ENCODE data around the gene SPIRE2.
"Not testable (repeated sequence)": the region's sequence is repeated elsewhere in the genome, so short reads cannot be mapped to it uniquely, and the experiment has no call there.

SPIRE2 gene

DNA sequence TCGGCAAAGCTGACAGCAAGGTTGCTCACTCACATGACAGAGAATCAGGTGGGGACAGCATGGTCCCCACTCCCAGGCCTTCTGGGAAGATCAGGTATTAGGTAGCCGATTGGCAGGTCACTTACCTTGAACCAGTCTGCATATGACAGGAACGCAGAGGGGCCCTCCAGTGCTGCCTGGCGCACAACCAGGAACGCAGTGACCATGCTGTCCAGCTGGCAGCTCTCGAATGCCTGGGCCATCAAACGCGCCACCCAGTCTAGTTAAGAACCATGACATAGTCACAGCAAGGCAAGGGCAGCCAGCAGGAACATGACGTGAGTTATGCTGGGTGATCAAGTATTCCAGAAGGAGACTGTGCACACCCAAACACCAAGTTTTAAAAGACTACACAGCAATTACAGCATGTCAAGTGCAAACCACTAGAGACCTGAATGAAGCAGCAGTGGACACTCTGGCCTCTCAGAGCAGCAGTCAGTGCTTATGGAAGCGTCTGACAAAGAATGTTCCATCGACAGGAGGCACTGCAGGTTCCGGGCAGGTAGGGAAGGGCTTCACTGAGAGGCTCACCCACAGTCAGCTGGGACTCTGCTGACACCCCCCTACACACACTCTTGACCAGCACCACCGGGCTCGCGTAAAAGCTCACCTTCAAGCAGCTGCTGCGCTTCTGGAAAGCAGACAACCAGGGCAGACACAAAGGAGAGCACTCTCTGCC, 36.8 kb upstream of the SPIRE2 start:
- Histone ChIP-seq H3K27me3 (ENCODE audit: control insufficient read depth in 2 of 2, insufficient read depth in 2 of 2, low read length in 2 of 2) (no peaks in the 10 kb centered on the region), H3K9me3 (ENCODE audit: control insufficient read depth in 2 of 2, low read length in 2 of 2) (no peaks in the 10 kb centered on the region), H3K9ac (ENCODE audit: low read depth in 1 of 2, low read length in 2 of 2) (no peak overlapping the region), H3K4me1 (ENCODE audit: control insufficient read depth in 2 of 2, insufficient read depth in 2 of 2, low read length in 2 of 2) (no peaks in the 10 kb centered on the region), H3K36me3 (ENCODE audit: control insufficient read depth in 2 of 2, insufficient read depth in 2 of 2, low read length in 2 of 2) (peaks cover 0 to 6% of the 10 kb centered on the region in 2 donors), H3K4me3 (ENCODE audit: low read length in 2 of 2) (no peak overlapping the region), H3K27ac (ENCODE audit: low read depth in 2 of 2, low read length in 2 of 2) (no peak overlapping the region)

DNA sequence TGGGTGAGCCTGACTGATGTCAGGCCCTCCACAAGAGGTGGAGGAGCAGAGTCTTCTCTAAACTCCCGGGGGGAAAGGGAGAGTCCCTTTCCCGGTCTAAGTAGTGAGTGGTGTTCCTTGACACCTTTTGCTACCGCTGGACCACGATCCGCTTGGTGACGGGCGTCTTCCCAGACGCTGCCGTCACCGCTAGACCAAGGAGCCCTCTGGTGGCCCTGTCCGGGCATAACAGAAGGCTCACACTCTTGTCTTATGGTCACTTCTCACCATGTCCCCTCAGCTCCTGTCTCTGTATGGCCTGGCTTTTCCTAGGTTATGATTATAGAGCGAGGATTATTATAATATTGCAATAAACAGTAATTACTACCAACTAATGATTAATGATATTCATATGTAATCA, 35.2 kb upstream of the SPIRE2 start:
- H3K9ac ChIP-seq (ENCODE audit: low read depth in 1 of 2, low read length in 2 of 2); H3K27me3 ChIP-seq (ENCODE audit: control insufficient read depth in 2 of 2, insufficient read depth in 2 of 2, low read length in 2 of 2); H3K27ac ChIP-seq (ENCODE audit: low read depth in 2 of 2, low read length in 2 of 2); H3K9me3 ChIP-seq (ENCODE audit: control insufficient read depth in 2 of 2, low read length in 2 of 2); H3K36me3 ChIP-seq (ENCODE audit: control insufficient read depth in 2 of 2, insufficient read depth in 2 of 2, low read length in 2 of 2); H3K4me3 ChIP-seq (ENCODE audit: low read length in 2 of 2); H3K4me1 ChIP-seq (ENCODE audit: control insufficient read depth in 2 of 2, insufficient read depth in 2 of 2, low read length in 2 of 2): not testable (repeated sequence)

DNA sequence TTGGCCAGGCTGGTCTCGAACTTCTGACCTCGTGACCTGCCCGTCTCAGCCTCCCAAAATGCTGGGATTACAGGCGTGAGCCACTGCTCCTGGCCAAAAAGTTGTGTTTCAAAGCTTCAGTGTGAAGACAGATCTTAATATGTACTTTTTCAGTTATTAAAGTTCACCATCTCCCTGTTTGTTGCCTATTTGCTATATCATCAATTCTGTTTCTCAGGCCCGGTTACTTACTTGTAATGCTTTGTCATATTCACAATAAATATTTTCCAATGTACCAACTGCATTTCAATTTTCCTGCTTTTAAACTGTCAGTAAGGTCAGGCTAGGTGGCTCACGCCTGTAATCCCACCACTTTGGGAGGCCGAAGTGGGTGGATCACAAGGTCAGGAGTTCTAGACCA, 34.3 kb upstream of the SPIRE2 start:
- H3K36me3 ChIP-seq (ENCODE audit: control insufficient read depth in 2 of 2, insufficient read depth in 2 of 2, low read length in 2 of 2): peaks cover 0 to 9% of the 10 kb centered on the region in 2 donors
- H3K4me3 ChIP-seq (ENCODE audit: low read length in 2 of 2): no peak overlapping the region

DNA sequence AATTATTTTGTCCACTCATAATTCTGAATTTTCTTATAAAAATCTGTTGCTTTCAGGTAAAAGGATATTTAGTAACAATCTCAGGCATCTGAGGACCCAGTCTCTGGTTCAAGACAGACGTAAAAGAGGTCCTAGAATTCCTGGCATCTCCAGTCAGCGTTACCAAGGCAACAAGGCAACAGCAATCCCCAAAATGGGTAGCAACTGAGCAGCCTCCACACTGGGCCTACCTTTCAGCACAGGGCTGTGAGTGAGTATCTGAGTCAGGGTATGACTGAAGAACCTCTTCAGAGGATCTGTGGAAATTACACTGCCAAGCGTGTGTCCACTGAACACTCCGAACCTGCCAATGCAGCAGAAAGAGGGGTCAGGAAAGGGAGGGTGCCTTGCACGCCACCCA, 32.6 kb upstream of the SPIRE2 start:
- H3K36me3 ChIP-seq (ENCODE audit: control insufficient read depth in 2 of 2, insufficient read depth in 2 of 2, low read length in 2 of 2): peaks cover 0 to 9% of the 10 kb centered on the region in 2 donors
- no peaks in the 10 kb centered on the region for H3K27me3 ChIP-seq (ENCODE audit: control insufficient read depth in 2 of 2, insufficient read depth in 2 of 2, low read length in 2 of 2)
- no peak overlapping the region for H3K9ac ChIP-seq (ENCODE audit: low read depth in 1 of 2, low read length in 2 of 2)
- no peaks in the 10 kb centered on the region for H3K9me3 ChIP-seq (ENCODE audit: control insufficient read depth in 2 of 2, low read length in 2 of 2)
- no peaks in the 10 kb centered on the region for H3K4me1 ChIP-seq (ENCODE audit: control insufficient read depth in 2 of 2, insufficient read depth in 2 of 2, low read length in 2 of 2)
- H3K4me3 ChIP-seq (ENCODE audit: low read length in 2 of 2): no peak overlapping the region
- no peak overlapping the region for H3K27ac ChIP-seq (ENCODE audit: low read depth in 2 of 2, low read length in 2 of 2)

More for the DNA sequence above, 34.3 kb upstream of the SPIRE2 start:
- Histone ChIP-seq H3K9me3 (ENCODE audit: control insufficient read depth in 2 of 2, low read length in 2 of 2) (no peaks in the 10 kb centered on the region), H3K27ac (ENCODE audit: low read depth in 2 of 2, low read length in 2 of 2) (no peak overlapping the region), H3K9ac (ENCODE audit: low read depth in 1 of 2, low read length in 2 of 2) (no peak overlapping the region), H3K27me3 (ENCODE audit: control insufficient read depth in 2 of 2, insufficient read depth in 2 of 2, low read length in 2 of 2) (no peaks in the 10 kb centered on the region), H3K4me1 (ENCODE audit: control insufficient read depth in 2 of 2, insufficient read depth in 2 of 2, low read length in 2 of 2) (no peaks in the 10 kb centered on the region)

DNA sequence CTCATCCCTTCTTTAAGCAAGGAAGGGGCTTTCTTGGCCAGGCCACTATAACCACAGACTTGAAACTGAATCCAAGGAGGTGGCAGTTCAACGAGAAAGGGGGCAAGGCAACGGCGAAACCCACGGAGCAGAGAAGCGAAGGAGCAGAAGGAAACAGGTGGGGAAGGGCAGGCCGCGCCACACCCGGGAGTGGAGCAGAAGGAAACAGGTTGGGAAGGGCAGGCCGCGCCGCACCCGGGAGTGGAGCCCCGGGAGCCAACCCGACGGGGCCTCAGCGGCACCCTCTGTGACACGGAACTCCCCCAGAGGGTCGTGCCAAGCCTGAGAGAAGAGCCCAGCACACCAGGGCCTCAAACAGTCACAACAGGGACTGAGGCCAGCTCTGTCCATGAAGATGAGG, 32.2 kb upstream of the SPIRE2 start:
- no peaks in the 10 kb centered on the region for H3K27me3 ChIP-seq (ENCODE audit: control insufficient read depth in 2 of 2, insufficient read depth in 2 of 2, low read length in 2 of 2)
- H3K4me3 ChIP-seq (ENCODE audit: low read length in 2 of 2): no peak overlapping the region
- H3K9me3 ChIP-seq (ENCODE audit: control insufficient read depth in 2 of 2, low read length in 2 of 2): no peaks in the 10 kb centered on the region
- no peak overlapping the region for H3K27ac ChIP-seq (ENCODE audit: low read depth in 2 of 2, low read length in 2 of 2)
- peaks cover 0 to 9% of the 10 kb centered on the region in 2 donors for H3K36me3 ChIP-seq (ENCODE audit: control insufficient read depth in 2 of 2, insufficient read depth in 2 of 2, low read length in 2 of 2)
- no peak overlapping the region for H3K9ac ChIP-seq (ENCODE audit: low read depth in 1 of 2, low read length in 2 of 2)
- H3K4me1 ChIP-seq (ENCODE audit: control insufficient read depth in 2 of 2, insufficient read depth in 2 of 2, low read length in 2 of 2): no peaks in the 10 kb centered on the region

GRCh38 chr16:89798126-89798525, 30.1 kb upstream of the SPIRE2 start:
- no peak overlapping the region for H3K9ac ChIP-seq (ENCODE audit: low read depth in 1 of 2, low read length in 2 of 2)
- no peaks in the 10 kb centered on the region for H3K9me3 ChIP-seq (ENCODE audit: control insufficient read depth in 2 of 2, low read length in 2 of 2)
- peaks cover 0 to 6% of the 10 kb centered on the region in 2 donors for H3K36me3 ChIP-seq (ENCODE audit: control insufficient read depth in 2 of 2, insufficient read depth in 2 of 2, low read length in 2 of 2)
- H3K4me1 ChIP-seq (ENCODE audit: control insufficient read depth in 2 of 2, insufficient read depth in 2 of 2, low read length in 2 of 2): no peaks in the 10 kb centered on the region
- H3K27ac ChIP-seq (ENCODE audit: low read depth in 2 of 2, low read length in 2 of 2): no peak overlapping the region
- H3K27me3 ChIP-seq (ENCODE audit: control insufficient read depth in 2 of 2, insufficient read depth in 2 of 2, low read length in 2 of 2): no peaks in the 10 kb centered on the region
- H3K4me3 ChIP-seq (ENCODE audit: low read length in 2 of 2): no peak overlapping the region

DNA sequence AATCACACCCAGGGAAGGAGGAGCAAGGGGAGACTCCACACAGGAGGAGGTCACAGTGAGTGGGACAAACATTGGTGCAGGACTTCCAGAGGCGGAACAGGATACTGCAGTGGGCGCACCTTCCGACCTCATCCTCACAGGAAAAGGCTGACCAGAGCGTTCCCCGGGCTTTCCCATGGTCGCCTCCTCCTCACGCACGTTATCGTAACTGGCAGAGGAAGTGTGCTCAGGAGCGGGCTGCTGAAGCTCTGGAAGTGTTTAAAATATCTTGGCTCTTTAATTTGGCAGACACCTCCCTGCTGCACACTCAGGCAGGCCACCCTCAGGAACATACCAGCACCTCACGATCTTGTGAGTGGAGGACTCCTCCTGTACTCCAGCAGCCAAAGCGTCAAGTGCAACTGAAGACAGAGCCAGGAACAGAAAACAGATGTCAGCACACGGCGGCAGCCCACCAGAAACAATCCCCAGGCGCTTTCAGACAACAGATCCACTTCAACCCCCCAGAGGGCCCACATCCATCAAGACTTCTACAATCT, 29.4 kb upstream of the SPIRE2 start:
- Histone ChIP-seq H3K4me3 (ENCODE audit: low read length in 2 of 2) (no peak overlapping the region), H3K36me3 (ENCODE audit: control insufficient read depth in 2 of 2, insufficient read depth in 2 of 2, low read length in 2 of 2) (peaks cover 0 to 6% of the 10 kb centered on the region in 2 donors), H3K9me3 (ENCODE audit: control insufficient read depth in 2 of 2, low read length in 2 of 2) (no peaks in the 10 kb centered on the region), H3K27ac (ENCODE audit: low read depth in 2 of 2, low read length in 2 of 2) (no peak overlapping the region), H3K27me3 (ENCODE audit: control insufficient read depth in 2 of 2, insufficient read depth in 2 of 2, low read length in 2 of 2) (no peaks in the 10 kb centered on the region), H3K9ac (ENCODE audit: low read depth in 1 of 2, low read length in 2 of 2) (no peak overlapping the region), H3K4me1 (ENCODE audit: control insufficient read depth in 2 of 2, insufficient read depth in 2 of 2, low read length in 2 of 2) (no peaks in the 10 kb centered on the region)

DNA sequence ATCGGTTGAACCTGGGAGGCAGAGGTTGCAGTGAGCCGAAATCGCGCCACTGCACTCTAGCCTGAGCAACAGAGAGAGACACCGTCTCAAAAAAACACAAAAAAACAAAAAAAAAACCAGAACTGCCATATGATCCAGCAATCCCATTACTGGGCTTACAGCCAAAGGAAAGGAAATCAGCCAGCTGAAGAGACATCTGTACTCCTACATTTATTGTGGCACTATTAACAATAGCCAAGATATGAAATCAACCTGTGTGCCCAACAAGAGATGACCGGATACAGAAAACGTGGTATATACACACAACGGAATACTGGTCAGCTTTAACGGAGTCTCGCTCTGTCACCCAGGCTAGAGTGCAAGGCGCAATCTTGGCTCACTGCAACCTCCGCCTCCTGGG, 26.5 kb upstream of the SPIRE2 start:
- no peaks in the 10 kb centered on the region for H3K27me3 ChIP-seq (ENCODE audit: control insufficient read depth in 2 of 2, insufficient read depth in 2 of 2, low read length in 2 of 2)
- H3K9me3 ChIP-seq (ENCODE audit: control insufficient read depth in 2 of 2, low read length in 2 of 2): no peaks in the 10 kb centered on the region
- H3K4me3 ChIP-seq (ENCODE audit: low read length in 2 of 2): no peak overlapping the region
- peaks cover 0 to 8% of the 10 kb centered on the region in 2 donors for H3K36me3 ChIP-seq (ENCODE audit: control insufficient read depth in 2 of 2, insufficient read depth in 2 of 2, low read length in 2 of 2)
- H3K4me1 ChIP-seq (ENCODE audit: control insufficient read depth in 2 of 2, insufficient read depth in 2 of 2, low read length in 2 of 2): no peaks in the 10 kb centered on the region
- H3K27ac ChIP-seq (ENCODE audit: low read depth in 2 of 2, low read length in 2 of 2): no peak overlapping the region
- H3K9ac ChIP-seq (ENCODE audit: low read depth in 1 of 2, low read length in 2 of 2): no peak overlapping the region

DNA sequence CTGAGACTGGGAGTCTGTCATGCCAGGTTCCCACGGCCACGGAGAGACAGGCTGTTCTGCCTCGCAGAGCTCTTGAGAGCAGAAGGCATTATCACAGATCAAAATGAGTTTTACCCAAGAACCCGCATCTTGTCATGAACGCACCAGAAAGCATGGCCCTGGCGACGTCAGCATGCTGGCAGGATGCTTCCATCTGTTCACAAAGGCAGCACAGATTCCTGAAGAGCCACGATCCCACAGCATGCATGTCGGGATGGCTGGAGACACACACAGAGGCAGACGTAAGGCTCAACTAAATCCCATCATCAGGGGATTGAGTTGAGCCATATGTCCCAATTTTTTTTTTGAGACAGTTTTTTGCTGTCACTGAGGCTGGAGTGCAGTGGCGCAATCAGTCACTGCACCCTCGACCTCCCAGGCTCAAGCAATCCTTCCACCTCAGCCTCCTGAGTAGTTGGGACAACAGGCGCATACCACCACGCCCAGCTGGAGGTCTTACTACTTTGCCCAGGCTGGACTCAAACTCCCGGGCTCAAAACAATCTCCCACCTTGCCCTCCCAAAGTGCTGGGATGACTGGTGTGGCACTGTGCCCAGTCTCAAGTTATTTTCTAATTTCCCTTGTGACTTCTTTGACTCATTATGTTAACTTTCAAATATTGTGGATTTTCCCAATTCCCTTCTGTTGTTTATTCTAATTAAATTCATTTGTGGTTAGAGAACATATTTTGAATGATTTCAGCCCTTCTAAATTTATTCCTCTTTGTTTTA, 23.0 kb upstream of the SPIRE2 start:
- Histone ChIP-seq H3K4me1 (ENCODE audit: control insufficient read depth in 2 of 2, insufficient read depth in 2 of 2, low read length in 2 of 2) (no peaks in the 10 kb centered on the region), H3K4me3 (ENCODE audit: low read length in 2 of 2) (no peak overlapping the region), H3K36me3 (ENCODE audit: control insufficient read depth in 2 of 2, insufficient read depth in 2 of 2, low read length in 2 of 2) (peaks cover 0 to 4% of the 10 kb centered on the region in 2 donors), H3K9ac (ENCODE audit: low read depth in 1 of 2, low read length in 2 of 2) (no peak overlapping the region), H3K9me3 (ENCODE audit: control insufficient read depth in 2 of 2, low read length in 2 of 2) (no peaks in the 10 kb centered on the region), H3K27me3 (ENCODE audit: control insufficient read depth in 2 of 2, insufficient read depth in 2 of 2, low read length in 2 of 2) (no peaks in the 10 kb centered on the region), H3K27ac (ENCODE audit: low read depth in 2 of 2, low read length in 2 of 2) (peak overlapping the region in 1 of 2 donors; percentile 4)

- not testable (repeated sequence) for H3K9me3 ChIP-seq (ENCODE audit: control insufficient read depth in 2 of 2, low read length in 2 of 2); H3K36me3 ChIP-seq (ENCODE audit: control insufficient read depth in 2 of 2, insufficient read depth in 2 of 2, low read length in 2 of 2); H3K4me1 ChIP-seq (ENCODE audit: control insufficient read depth in 2 of 2, insufficient read depth in 2 of 2, low read length in 2 of 2)
Observed at GRCh38 chr16:89806589-89807193, 21.6 kb upstream of the SPIRE2 start.

More at GRCh38 chr16:89806589-89807193, 21.6 kb upstream of the SPIRE2 start:
- not testable (repeated sequence) for H3K27me3 ChIP-seq (ENCODE audit: control insufficient read depth in 2 of 2, insufficient read depth in 2 of 2, low read length in 2 of 2); H3K9ac ChIP-seq (ENCODE audit: low read depth in 1 of 2, low read length in 2 of 2); H3K27ac ChIP-seq (ENCODE audit: low read depth in 2 of 2, low read length in 2 of 2); H3K4me3 ChIP-seq (ENCODE audit: low read length in 2 of 2)
